IMR-90 (cell line): ENCODE measurements around the gene RHO.

Experiments used
- BHLHE40 ChIP-seq: fragments of 150-350 bp; IDR thresholded peaks from 2 replicates; pipeline ENCODE4 v1.6.1; 2016; ENCODE audit warnings: mild to moderate bottlenecking, low read depth, low read length
- CEBPB ChIP-seq: IDR thresholded peaks from 2 replicates; pipeline ENCODE4 v1.6.1; 2012; ENCODE audit warnings: low read depth, low read length, improper control_type of control experiment
- CTCF ChIP-seq: conservative IDR thresholded peaks from 2 replicates; pipeline ENCODE4 v1.5.1; 2012; ENCODE audit warnings: mild to moderate bottlenecking, low read depth, low read length, improper control_type of control experiment
- ELK1 ChIP-seq: fragments of 150-350 bp; IDR thresholded peaks from 2 replicates; pipeline ENCODE4 v1.6.1; 2016; ENCODE audit warnings: low read depth, mild to moderate bottlenecking, low read length, moderate library complexity, borderline replicate concordance
- FOS ChIP-seq: fragments of 150-350 bp; IDR thresholded peaks from 2 replicates; pipeline ENCODE4 v1.6.1; 2016; ENCODE audit warnings: low read depth, low read length
- MAFK ChIP-seq: IDR thresholded peaks from 2 replicates; pipeline ENCODE4 v1.6.1; 2012; ENCODE audit warnings: low read depth, low read length, improper control_type of control experiment
- MAZ ChIP-seq: IDR thresholded peaks from 2 replicates; pipeline ENCODE4 v1.6.1; 2012; ENCODE audit warnings: low read depth, mild to moderate bottlenecking, low read length, improper control_type of control experiment, moderate library complexity, borderline replicate concordance
- MXI1 ChIP-seq: IDR thresholded peaks from 2 replicates; pipeline ENCODE4 v1.6.1; 2012; ENCODE audit warnings: low read depth, mild to moderate bottlenecking, low read length, moderate library complexity, borderline replicate concordance
- POLR2A ChIP-seq: IDR thresholded peaks from 2 replicates; pipeline ENCODE4 v1.6.1; 2012; ENCODE audit warnings: mild to moderate bottlenecking, low read depth, low read length
- RAD21 ChIP-seq: IDR thresholded peaks from 2 replicates; pipeline ENCODE4 v1.6.1; 2012; ENCODE audit warnings: low read length, improper control_type of control experiment
- RFX5 ChIP-seq: IDR thresholded peaks from 2 replicates; pipeline ENCODE4 v1.8.0; 2012; ENCODE audit warnings: low read depth, mild to moderate bottlenecking, low read length, moderate library complexity
- SMC3 ChIP-seq: fragments of 150-350 bp; IDR thresholded peaks from 2 replicates; pipeline ENCODE4 v1.6.1; 2016; ENCODE audit warnings: low read depth, mild to moderate bottlenecking, antibody characterized with exemption, low read length, moderate library complexity
- USF2 ChIP-seq: fragments of 150-350 bp; IDR thresholded peaks from 2 replicates; pipeline ENCODE4 v1.6.1; 2017; ENCODE audit warnings: mild to moderate bottlenecking, antibody characterized with exemption, low read length, low read depth

GRCh38 chr3:129534428-129535027 lies 6.1 kb downstream of the RHO start:
- TF ChIP-seq CTCF: no peak
- no peak for TF ChIP-seq POLR2A
- no peak for TF ChIP-seq SMC3
- no peak for TF ChIP-seq FOS
- no peak for TF ChIP-seq ELK1
- no peak for TF ChIP-seq RAD21
- no peak for TF ChIP-seq RFX5
- TF ChIP-seq MXI1: no peak
- TF ChIP-seq BHLHE40: no peak
- TF ChIP-seq CEBPB: no peak
- TF ChIP-seq MAFK: no peak
- TF ChIP-seq USF2: no peak
- no peak for TF ChIP-seq MAZ
